OCI-LY7 (cell line): ENCODE data around the gene IGSF21.

Experiments used
- EZH2phosphoT487 ChIP-seq: fragments of 200-600 bp; sonication (generic); IDR thresholded peaks from 2 replicates; pipeline ENCODE4 v1.6.1; 2018; ENCODE audit warnings: low read depth, borderline replicate concordance, mild to moderate bottlenecking, mixed run types, antibody characterized with exemption, low read length, moderate library complexity, mixed read lengths
- TF ChIP-seq, protein P1 (sequence below): fragments of 200-600 bp; sonication (generic); conservative IDR thresholded peaks from 2 replicates; pipeline ENCODE4 v1.5.1; 2014; ENCODE audit warnings: mild to moderate bottlenecking, antibody characterized with exemption, low read length, moderate library complexity, mixed read lengths

DNA sequence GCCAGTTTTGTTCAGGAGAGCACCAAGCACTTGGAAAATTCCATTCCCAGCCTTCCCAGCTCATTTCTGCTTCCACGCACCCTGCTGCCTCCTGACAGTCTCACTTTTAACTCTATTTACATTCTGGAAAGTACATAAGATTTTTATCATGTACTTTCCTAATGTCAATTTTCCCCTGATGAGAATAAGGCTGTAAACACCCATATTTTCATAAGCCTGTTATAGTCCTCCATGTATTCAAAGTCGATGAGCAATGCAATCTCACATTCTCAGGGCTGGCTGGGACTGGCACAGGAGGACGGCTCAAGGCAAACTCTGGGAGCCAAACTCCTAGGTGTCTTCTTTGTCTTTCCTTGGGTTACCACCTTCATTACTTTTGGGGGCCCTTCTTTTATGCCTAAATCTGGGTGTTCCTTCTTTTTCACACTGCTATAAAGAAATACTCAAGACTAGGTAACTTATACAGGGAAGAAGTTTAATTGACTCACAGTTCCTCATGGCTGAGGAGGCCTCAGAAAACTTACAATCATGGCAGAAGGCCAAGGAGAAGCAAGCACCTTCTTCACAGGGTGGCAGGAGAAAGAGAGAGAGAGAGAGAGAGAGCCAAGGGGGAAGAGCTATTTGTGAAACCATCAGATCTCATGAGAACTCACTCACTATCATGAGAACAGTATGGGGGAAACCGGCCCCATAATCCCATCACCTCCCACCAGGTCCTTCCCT lies 94.6 kb downstream of the IGSF21 start:
- TF ChIP-seq, protein P1, sequence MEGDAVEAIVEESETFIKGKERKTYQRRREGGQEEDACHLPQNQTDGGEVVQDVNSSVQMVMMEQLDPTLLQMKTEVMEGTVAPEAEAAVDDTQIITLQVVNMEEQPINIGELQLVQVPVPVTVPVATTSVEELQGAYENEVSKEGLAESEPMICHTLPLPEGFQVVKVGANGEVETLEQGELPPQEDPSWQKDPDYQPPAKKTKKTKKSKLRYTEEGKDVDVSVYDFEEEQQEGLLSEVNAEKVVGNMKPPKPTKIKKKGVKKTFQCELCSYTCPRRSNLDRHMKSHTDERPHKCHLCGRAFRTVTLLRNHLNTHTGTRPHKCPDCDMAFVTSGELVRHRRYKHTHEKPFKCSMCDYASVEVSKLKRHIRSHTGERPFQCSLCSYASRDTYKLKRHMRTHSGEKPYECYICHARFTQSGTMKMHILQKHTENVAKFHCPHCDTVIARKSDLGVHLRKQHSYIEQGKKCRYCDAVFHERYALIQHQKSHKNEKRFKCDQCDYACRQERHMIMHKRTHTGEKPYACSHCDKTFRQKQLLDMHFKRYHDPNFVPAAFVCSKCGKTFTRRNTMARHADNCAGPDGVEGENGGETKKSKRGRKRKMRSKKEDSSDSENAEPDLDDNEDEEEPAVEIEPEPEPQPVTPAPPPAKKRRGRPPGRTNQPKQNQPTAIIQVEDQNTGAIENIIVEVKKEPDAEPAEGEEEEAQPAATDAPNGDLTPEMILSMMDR: no peak
- no peak for TF ChIP-seq EZH2phosphoT487
